Testis (tissue), 2 donors: Measurements from ENCODE around the gene MGAT4C.

Experiments used
- POLR2A ChIP-seq: fragments of 450-650 bp; IDR thresholded peaks from one replicate; pipeline ENCODE4 v1.6.1; 2017; ENCODE audit warnings: antibody characterized with exemption, mild to moderate bottlenecking, moderate library complexity
- TF ChIP-seq, protein P1 (sequence below), 3 experiments: fragments of 450-650 bp in 2 of 3; fragments of 200-600 bp in 1 of 3; sonication (generic) in 1 of 3; IDR thresholded peaks; one replicate each; pipeline ENCODE4 v1.5.1; 2016 to 2019; ENCODE audit warnings: antibody characterized with exemption in 3 of 3, mild to moderate bottlenecking in 2 of 3, moderate library complexity in 1 of 3

GRCh38 chr12:86015026-86015425 lies 241.2 kb downstream of the MGAT4C start:
- TF ChIP-seq POLR2A = no peak
- TF ChIP-seq, protein P1, sequence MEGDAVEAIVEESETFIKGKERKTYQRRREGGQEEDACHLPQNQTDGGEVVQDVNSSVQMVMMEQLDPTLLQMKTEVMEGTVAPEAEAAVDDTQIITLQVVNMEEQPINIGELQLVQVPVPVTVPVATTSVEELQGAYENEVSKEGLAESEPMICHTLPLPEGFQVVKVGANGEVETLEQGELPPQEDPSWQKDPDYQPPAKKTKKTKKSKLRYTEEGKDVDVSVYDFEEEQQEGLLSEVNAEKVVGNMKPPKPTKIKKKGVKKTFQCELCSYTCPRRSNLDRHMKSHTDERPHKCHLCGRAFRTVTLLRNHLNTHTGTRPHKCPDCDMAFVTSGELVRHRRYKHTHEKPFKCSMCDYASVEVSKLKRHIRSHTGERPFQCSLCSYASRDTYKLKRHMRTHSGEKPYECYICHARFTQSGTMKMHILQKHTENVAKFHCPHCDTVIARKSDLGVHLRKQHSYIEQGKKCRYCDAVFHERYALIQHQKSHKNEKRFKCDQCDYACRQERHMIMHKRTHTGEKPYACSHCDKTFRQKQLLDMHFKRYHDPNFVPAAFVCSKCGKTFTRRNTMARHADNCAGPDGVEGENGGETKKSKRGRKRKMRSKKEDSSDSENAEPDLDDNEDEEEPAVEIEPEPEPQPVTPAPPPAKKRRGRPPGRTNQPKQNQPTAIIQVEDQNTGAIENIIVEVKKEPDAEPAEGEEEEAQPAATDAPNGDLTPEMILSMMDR (IDR thresholded peaks at IDR 0.05) = no peak
